CD4-positive, alpha-beta T cell treated with Interleukin-15 for 4 hours (primary cell): Measurements from ENCODE around the gene GALNT7.

Experiments
- DNase-seq: peaks from one replicate; pipeline ENCODE4 v3.0.0-alpha.2; 2020; ENCODE audit warnings: low spot score

GALNT7 gene

DNA sequence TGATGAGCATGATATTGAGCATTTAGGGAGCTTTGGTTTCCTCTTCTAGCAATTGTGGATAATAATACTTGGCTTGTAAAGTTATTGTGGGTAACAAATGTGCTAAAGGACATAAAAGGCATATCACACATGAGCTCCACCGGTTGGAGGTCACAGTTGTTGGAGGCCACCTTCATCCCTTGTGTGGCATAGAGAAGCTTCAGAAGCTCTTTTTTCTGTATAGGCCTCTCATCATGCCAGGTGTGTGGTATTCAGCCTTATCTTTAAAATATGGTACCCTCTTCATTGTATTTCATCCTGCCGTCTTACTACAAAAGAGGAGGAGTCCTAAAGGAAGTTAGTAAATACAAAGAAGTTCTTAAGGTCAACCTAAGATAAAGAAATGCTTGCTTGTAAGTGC lies 99.1 kb downstream of the GALNT7 start:
- DNase-seq: no peak

- no peak for DNase-seq
Observed at GRCh38 chr4:173269280-173269679, 100.7 kb downstream of the GALNT7 start.

- no peak for DNase-seq
Observed at GRCh38 chr4:173270312-173271027, 101.9 kb downstream of the GALNT7 start.

- DNase-seq: no peak
Observed at GRCh38 chr4:173272314-173272713, 103.7 kb downstream of the GALNT7 start.

- no peak for DNase-seq
Observed at GRCh38 chr4:173272996-173273395, 104.4 kb downstream of the GALNT7 start.

- no peak for DNase-seq
Observed at GRCh38 chr4:173273941-173274340, 105.3 kb downstream of the GALNT7 start.

DNA sequence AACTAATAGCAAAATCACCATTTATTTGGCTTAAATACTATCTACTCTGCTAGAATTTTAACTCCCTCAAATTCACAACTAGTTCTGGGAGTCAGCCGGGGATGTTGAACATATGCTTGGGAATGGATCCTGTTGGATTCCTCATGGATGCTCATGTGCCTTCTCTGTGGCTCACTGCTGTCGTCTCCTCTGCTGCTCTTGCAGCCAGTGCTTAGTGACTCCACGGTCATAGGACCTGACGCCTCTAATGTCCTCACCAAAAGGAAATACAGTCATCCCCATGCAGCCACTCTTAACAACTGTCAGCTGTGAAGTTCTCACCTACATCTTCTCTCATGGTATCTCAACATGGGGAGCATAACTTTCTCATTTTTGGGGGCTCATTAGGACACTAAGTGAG lies 106.1 kb downstream of the GALNT7 start:
- DNase-seq: no peak

DNA sequence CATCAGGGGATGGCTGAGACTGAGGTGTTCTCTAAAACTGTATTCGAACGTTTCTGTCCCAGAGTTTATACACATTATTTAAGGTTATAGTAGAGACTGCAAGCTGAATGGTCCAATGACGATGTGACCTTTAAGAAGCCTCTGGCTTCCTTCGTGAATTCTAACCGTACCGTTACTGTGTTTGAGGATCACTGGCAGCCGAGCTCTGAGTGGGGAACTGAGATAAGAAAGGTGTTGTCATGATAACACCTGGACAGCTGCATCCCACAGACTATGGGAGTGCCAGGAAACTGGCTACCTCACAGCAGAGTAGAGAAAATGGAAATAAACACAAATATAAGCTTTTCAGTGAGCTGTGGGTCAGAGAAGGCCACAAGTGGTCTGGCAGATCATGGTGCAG lies 106.5 kb downstream of the GALNT7 start:
- no peak for DNase-seq

GRCh38 chr4:173277340-173277739 lies 108.7 kb downstream of the GALNT7 start:
- no peak for DNase-seq

DNA sequence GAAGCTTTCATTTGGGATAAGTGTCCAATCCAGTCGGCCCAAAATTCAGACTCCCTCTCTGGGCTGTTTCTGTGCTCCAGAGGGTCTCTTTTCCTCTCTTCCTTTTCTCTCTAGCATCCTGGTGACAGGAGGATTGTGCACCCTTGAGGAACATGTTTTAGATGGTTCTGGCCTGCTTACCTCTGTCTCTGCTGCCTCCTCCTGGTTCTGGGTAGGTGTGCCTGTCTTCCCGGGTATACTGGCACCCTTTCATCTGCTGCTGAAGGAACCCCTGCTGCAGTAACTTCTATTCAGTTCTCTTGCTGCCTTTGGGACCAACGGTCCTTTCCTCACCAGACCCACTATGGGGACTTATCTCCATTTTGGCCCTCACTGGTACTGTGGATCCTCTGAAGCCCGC lies 112.4 kb downstream of the GALNT7 start:
- DNase-seq: no peak

GRCh38 chr4:173281406-173282255 lies 113.0 kb downstream of the GALNT7 start:
- DNase-seq: no peak

DNA sequence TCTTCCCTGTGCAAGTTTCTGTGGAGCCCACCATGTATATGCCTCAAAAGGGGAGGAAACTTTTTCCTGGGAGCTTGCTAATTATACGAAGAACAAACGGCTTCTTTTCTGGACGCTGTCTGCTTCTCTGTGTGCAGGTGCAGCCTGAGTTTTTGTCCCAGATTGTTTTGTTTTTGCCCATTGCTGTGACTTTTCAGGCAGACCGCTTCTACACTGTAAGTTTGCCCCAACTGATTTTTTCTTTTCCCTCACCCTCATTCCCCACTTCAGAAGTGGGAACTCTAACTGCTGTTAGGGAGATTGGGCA lies 113.6 kb downstream of the GALNT7 start:
- DNase-seq: no peak

GRCh38 chr4:173282626-173283025 lies 114.0 kb downstream of the GALNT7 start:
- DNase-seq: no peak

DNA sequence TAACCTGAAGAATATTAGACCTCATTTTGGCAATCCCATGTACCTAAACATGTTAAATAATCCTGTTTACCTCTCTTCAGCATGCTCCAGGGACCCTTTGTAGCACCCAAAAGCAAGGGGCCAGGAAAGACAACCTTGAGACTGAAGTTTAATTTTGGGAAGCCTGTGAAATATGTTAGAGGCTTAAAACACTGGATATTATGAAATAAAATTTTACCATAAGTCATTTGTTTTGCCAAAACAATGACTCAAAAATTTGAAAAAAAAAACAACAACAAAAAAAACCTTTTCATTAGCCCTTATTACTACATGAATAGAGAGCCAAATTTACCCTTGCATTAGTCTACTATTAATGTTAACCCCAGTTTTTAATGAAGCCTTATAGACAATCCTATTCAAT lies 115.9 kb downstream of the GALNT7 start:
- DNase-seq: no peak

DNA sequence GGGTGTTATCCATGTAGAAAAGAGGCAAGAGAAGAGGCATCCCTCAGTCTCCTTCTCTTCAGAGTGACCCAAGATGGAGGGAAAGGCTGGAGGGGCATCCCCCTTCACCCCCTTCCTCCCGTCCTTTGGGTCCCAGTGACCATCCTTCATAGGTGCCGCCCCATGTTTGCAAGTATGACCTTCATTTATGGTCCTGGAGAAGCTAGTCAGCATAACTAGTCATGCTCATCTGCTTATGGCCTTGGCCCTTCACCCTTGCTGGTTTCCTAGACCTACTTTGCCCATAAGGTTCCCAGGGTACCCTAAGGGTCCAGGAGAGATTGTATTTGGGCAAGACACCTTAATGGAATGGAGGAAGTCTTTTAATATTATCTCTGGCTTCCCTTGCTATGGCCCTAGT lies 118.9 kb downstream of the GALNT7 start:
- no peak for DNase-seq

DNA sequence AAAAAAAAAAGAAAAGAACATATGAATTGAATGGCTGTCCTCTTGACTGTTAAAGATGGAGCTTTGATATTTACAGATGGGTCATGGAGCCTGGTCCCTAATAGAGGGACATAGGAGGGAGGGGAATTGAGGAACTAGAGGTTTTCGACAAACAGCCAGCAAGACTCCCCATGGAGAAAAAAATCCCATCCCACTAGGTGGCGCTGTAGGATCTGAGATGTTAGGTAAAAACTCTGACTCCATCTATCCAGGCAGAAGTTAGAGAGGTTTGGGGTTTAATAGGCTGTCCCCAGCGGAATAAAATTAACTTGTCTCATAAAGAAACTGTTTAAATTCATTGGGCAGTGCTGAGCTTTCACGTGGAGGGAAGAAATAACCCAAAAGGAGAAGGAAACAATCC lies 119.7 kb downstream of the GALNT7 start:
- peak; percentile 66 for DNase-seq

GRCh38 chr4:173288698-173289352 lies 120.2 kb downstream of the GALNT7 start:
- no peak for DNase-seq

GRCh38 chr4:173289353-173289727 lies 120.7 kb downstream of the GALNT7 start:
- no peak for DNase-seq

- DNase-seq: no peak
Observed at GRCh38 chr4:173291899-173292298, 123.3 kb downstream of the GALNT7 start.

DNA sequence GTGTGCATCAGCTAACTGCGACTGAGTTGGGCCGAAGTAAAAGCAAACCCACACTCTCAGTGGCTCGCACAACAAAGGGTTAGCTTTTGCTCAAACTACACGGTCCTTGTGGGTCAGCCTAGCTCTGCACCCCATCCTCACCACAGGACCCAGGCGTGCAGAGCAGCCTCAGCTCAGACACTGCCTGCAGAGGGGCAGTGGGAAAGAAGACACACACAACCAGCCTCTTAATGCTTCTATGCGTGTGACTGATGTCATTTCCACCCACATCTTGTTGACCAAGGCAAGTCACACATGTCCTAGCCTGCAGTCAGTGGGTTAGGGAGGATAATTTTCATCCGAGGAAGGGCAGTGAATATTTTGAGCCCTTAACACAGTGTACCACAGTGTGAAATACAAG lies 125.1 kb downstream of the GALNT7 start:
- no peak for DNase-seq

DNA sequence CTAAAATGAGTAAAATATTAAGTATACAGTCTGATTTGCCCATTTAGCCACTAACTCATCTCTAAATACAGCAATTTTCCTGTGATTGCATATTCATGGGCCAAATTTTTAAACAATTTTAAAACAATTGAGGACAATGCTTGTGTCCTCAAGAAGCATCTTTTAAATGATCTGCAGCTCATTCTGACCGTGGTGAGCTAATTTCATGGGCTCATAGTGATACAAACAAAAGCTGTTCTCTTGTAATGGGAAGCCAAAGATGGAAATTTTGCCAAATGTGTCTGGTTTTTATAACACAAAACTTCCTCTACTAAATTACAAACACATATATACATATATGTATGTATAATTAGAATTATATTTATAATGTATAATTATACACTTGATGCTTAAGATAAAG lies 125.8 kb downstream of the GALNT7 start:
- DNase-seq: no peak

- peak; percentile 37 for DNase-seq
Observed at GRCh38 chr4:173301518-173302201, 133.0 kb downstream of the GALNT7 start.

DNA sequence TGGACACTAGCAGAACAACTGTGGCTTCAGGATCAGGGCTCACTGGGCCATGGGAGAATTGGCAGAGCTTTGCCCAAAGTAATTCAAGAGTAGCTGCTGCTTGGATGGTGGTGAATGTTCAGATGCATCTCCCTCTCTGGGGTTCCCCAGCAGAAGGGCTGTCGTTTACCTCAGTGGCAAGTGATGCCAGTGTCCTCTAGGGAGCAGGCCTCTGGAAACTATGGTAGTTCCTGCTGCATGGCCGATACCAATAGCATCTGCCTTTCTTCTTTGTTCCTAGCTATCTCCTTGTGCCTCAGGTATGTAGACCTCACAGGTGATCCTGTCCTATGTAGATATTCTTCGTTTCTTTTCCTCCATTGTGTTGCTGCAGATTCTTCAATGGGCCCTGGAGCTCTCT lies 139.2 kb downstream of the GALNT7 start:
- no peak for DNase-seq
